ENCODE measurements around the gene LRP1-AS. TPM values are rescaled to one million over a fixed set of nuclear protein-coding genes. Genes with fewer than 3 reads are reported as not detected.
A peak's percentile ranks its signal among the peaks of the same experiment; 100 is the strongest.

Gene LRP1-AS
- not detected for total RNA-seq
- long read RNA-seq = 0 reads

GRCh38 chr12:57146961-57147944 lies at the start of gene LRP1-AS:
Gene LRP1-AS, minus strand, starts transcription at chr12:57147619.
- peak in 1 of 4 donors; percentile 1 for ATAC-seq
- TF ChIP-seq, protein P1, sequence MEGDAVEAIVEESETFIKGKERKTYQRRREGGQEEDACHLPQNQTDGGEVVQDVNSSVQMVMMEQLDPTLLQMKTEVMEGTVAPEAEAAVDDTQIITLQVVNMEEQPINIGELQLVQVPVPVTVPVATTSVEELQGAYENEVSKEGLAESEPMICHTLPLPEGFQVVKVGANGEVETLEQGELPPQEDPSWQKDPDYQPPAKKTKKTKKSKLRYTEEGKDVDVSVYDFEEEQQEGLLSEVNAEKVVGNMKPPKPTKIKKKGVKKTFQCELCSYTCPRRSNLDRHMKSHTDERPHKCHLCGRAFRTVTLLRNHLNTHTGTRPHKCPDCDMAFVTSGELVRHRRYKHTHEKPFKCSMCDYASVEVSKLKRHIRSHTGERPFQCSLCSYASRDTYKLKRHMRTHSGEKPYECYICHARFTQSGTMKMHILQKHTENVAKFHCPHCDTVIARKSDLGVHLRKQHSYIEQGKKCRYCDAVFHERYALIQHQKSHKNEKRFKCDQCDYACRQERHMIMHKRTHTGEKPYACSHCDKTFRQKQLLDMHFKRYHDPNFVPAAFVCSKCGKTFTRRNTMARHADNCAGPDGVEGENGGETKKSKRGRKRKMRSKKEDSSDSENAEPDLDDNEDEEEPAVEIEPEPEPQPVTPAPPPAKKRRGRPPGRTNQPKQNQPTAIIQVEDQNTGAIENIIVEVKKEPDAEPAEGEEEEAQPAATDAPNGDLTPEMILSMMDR (IDR thresholded peaks at IDR 0.05) = no peak
- no peak for TF ChIP-seq POLR2A (IDR thresholded peaks at IDR 0.05)
- Histone ChIP-seq H3K36me3 (peaks cover 0 to 53% (median 23%) of the 10 kb centered on the region in 4 donors), H3K4me3 (no peak within 1 kb of the TSS), H3K9me3 (no peaks in the 10 kb centered on the region), H3K27ac (peak within 1 kb of the TSS; percentile 45 to 77 (median 75)), H3K27me3 (no peaks in the 10 kb centered on the region), H3K4me1 (peaks cover 0 to 89% (median 49%) of the 10 kb centered on the region in 4 donors)
- 70% methylated on average over 5 of the region's 8 CpGs for WGBS (ENCODE audit: insufficient coverage, low coverage, low lambda C conversion rate, missing lambda C conversion rate)
- intact Hi-C loops (cut with DNase I) = no loop called here
- no peak for DNase-seq

- WGBS (ENCODE audit: insufficient coverage, low coverage, low lambda C conversion rate, missing lambda C conversion rate) = no CpG with 5 or more reads among the region's 22 CpGs
- ATAC-seq (no peak), DNase-seq (no peak)
- Histone ChIP-seq H3K27ac (no peak overlapping the region), H3K4me1 (no peaks in the 10 kb centered on the region), H3K36me3 (peaks cover 12 to 99% (median 76%) of the 10 kb centered on the region in 4 donors), H3K4me3 (no peak overlapping the region), H3K27me3 (no peaks in the 10 kb centered on the region), H3K9me3 (no peaks in the 10 kb centered on the region)
- intact Hi-C loops (cut with DNase I) = no loop called here
- TF ChIP-seq POLR2A (IDR thresholded peaks at IDR 0.05) = no peak
- TF ChIP-seq, protein P1 (IDR thresholded peaks at IDR 0.05) = no peak
Observed at GRCh38 chr12:57196956-57197355, 49.5 kb upstream of the LRP1-AS start.

DNA sequence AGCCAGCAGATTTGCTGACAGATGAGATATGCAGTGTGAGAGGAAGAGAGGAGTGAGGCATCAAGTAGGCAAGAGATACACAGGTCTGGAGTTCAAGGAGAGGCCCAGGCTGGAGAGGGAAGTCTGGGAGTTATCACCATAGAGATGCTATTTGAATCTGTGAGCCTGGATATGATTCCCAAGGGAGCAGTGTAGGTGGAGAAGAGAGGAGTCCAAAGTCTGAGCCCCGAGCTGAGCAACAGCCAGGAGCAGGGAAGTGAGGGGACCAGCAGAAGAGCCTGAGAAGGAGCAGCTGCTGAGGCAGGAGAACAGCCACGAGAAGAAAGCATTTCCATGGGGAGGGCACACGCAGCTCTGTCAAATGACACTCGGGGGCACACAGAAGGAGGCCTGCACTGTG lies 49.0 kb upstream of the LRP1-AS start:
- ATAC-seq = no peak
- no peaks in the 10 kb centered on the region for H3K4me1 ChIP-seq
- TF ChIP-seq, protein P1 (IDR thresholded peaks at IDR 0.05) = no peak
- TF ChIP-seq POLR2A (IDR thresholded peaks at IDR 0.05) = no peak
- peaks cover 12 to 94% (median 74%) of the 10 kb centered on the region in 4 donors for H3K36me3 ChIP-seq
- DNase-seq = no peak
- no peaks in the 10 kb centered on the region for H3K27me3 ChIP-seq
- H3K9me3 ChIP-seq = no peaks in the 10 kb centered on the region
- H3K27ac ChIP-seq = no peak overlapping the region
- no peak overlapping the region for H3K4me3 ChIP-seq
- intact Hi-C loops (cut with DNase I) = no loop called here
- WGBS (ENCODE audit: insufficient coverage, low coverage, low lambda C conversion rate, missing lambda C conversion rate) = no CpG with 5 or more reads among the region's 4 CpGs

DNA sequence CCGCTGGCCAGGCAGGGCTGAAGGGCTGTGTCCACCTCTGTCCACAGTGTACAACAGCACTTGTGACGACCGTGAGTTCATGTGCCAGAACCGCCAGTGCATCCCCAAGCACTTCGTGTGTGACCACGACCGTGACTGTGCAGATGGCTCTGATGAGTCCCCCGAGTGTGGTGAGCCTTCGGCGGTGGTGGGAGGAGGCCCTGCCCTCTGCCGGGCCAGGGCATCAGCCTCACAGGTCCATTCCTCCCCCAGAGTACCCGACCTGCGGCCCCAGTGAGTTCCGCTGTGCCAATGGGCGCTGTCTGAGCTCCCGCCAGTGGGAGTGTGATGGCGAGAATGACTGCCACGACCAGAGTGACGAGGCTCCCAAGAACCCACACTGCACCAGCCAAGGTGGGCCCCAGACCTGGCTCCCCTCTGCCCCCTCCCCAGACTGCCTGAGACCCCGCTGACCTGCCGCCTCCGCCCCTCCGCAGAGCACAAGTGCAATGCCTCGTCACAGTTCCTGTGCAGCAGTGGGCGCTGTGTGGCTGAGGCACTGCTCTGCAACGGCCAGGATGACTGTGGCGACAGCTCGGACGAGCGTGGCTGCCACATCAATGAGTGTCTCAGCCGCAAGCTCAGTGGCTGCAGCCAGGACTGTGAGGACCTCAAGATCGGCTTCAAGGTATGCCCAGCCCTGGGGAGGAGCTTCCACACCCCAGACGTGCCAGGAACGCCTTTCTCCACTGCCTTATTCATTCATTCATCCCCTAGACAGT lies 48.4 kb upstream of the LRP1-AS start:
- no peak for ATAC-seq
- H3K36me3 ChIP-seq = peaks cover 12 to 93% (median 72%) of the 10 kb centered on the region in 4 donors
- WGBS (ENCODE audit: insufficient coverage, low coverage, low lambda C conversion rate, missing lambda C conversion rate) = 76% methylated on average over 9 of the region's 34 CpGs
- H3K9me3 ChIP-seq = no peaks in the 10 kb centered on the region
- H3K4me1 ChIP-seq = no peaks in the 10 kb centered on the region
- H3K4me3 ChIP-seq = no peak overlapping the region
- no peaks in the 10 kb centered on the region for H3K27me3 ChIP-seq
- intact Hi-C loops (cut with DNase I) = no loop called here
- no peak overlapping the region for H3K27ac ChIP-seq
- TF ChIP-seq POLR2A (IDR thresholded peaks at IDR 0.05) = no peak
- TF ChIP-seq, protein P1 (IDR thresholded peaks at IDR 0.05) = no peak
- no peak for DNase-seq
